HG02943 (cell line): Measurements from ENCODE around the gene VPS37C.

Source experiments
- ATAC-seq: cut with Tn5 transposase; IDR thresholded peaks from one replicate; pipeline ENCODE4 v1.9.1; 2021; ENCODE audit warnings: mild to moderate bottlenecking, low read depth, moderate library complexity; ENCODE audit not compliant: unreplicated experiment

Gene VPS37C

DNA sequence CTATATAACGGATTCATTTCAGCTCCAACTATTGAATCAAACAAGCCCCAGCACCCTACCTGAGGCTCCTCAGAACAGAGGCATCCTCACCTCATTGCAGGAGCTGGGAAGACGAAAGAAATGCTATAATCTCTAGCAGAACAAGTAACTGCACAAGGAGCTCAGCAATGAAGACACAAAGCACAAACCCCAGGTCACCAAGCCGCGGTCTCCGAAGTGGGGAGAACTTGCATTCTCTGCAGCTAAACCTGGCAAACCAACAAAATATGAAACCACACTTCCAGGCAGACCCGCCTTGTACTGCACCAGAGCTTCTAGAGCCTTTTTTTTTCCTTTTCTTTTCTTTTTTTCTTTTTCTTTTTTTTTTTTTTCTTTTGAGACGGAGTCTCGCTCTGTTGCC is 80.7 kb downstream of the VPS37C start:
- ATAC-seq, result no peak
